H9 (cell line): Measurements from ENCODE around the gene PTTG1IP. TPM values are rescaled to one million over a fixed set of nuclear protein-coding genes. Genes with fewer than 3 reads are reported as not detected.

Experiments used
- DNase-seq: peaks from one replicate; pipeline ENCODE4 v3.0.0-alpha.2; 2017
- H2AFZ ChIP-seq: one replicate; pipeline ENCODE4 v1.6.1; 2013; ENCODE audit warnings: mild to moderate bottlenecking, low read length, control low read depth, moderate library complexity
- H2AK5ac ChIP-seq: 2 replicates; pipeline ENCODE4 v1.6.1; 2013; ENCODE audit warnings: low read length, control low read depth, mixed read lengths; ENCODE audit not compliant: insufficient read length
- H2BK120ac ChIP-seq: one replicate; pipeline ENCODE4 v1.6.1; 2013; ENCODE audit warnings: low read depth, mild to moderate bottlenecking, low read length, control low read depth, inconsistent platforms; ENCODE audit not compliant: poor library complexity, severe bottlenecking
- H2BK12ac ChIP-seq: 2 replicates; pipeline ENCODE4 v1.6.1; 2013; ENCODE audit warnings: low read length, control low read depth, mixed read lengths, low read depth; ENCODE audit not compliant: insufficient read length
- H2BK15ac ChIP-seq: 2 replicates; pipeline ENCODE4 v1.6.1; 2013; ENCODE audit warnings: low read depth, low read length, control low read depth
- H2BK20ac ChIP-seq: one replicate; pipeline ENCODE4 v1.6.1; 2013; ENCODE audit warnings: low read depth, mild to moderate bottlenecking, low read length, control low read depth, inconsistent platforms; ENCODE audit not compliant: poor library complexity, severe bottlenecking
- H2BK5ac ChIP-seq: 2 replicates; pipeline ENCODE4 v1.6.1; 2013; ENCODE audit warnings: low read length, control low read depth, mixed read lengths; ENCODE audit not compliant: insufficient read length
- H3K14ac ChIP-seq: 2 replicates; pipeline ENCODE4 v1.6.1; 2013; ENCODE audit warnings: low read length, control low read depth; ENCODE audit not compliant: insufficient read depth
- H3K18ac ChIP-seq: 2 replicates; pipeline ENCODE4 v1.6.1; 2013; ENCODE audit warnings: low read depth, mild to moderate bottlenecking, mixed read lengths, low read length, control low read depth; ENCODE audit not compliant: insufficient read length
- H3K23ac ChIP-seq: 2 replicates; pipeline ENCODE4 v1.6.1; 2013; ENCODE audit warnings: low read length, control low read depth, mixed read lengths, low read depth; ENCODE audit not compliant: insufficient read length
- H3K23me2 ChIP-seq: 2 replicates; pipeline ENCODE4 v1.6.1; 2013; ENCODE audit warnings: low read depth, mild to moderate bottlenecking, mixed read lengths, low read length, control low read depth; ENCODE audit not compliant: insufficient read length, poor library complexity, severe bottlenecking
- H3K27ac ChIP-seq: 2 replicates; pipeline ENCODE4 v1.5.1; 2013; ENCODE audit warnings: low read length, control low read depth, mixed read lengths, low read depth; ENCODE audit not compliant: insufficient read length
- H3K27me3 ChIP-seq: 2 replicates; pipeline ENCODE4 v1.6.1; 2013; ENCODE audit warnings: low read length, control low read depth, inconsistent platforms; ENCODE audit not compliant: insufficient read depth
- H3K4ac ChIP-seq: 2 replicates; pipeline ENCODE4 v1.6.1; 2013; ENCODE audit warnings: low read depth, mild to moderate bottlenecking, control low read depth, inconsistent platforms, low read length, moderate library complexity
- H3K4me1 ChIP-seq: 2 replicates; pipeline ENCODE4 v1.6.1; 2013; ENCODE audit warnings: low read length, control low read depth, inconsistent platforms; ENCODE audit not compliant: insufficient read depth
- H3K4me2 ChIP-seq: 2 replicates; pipeline ENCODE4 v1.6.1; 2013; ENCODE audit warnings: low read length, control low read depth, mixed read lengths; ENCODE audit not compliant: insufficient read length, insufficient read depth
- H3K56ac ChIP-seq: 2 replicates; pipeline ENCODE4 v1.6.1; 2013; ENCODE audit warnings: low read depth, mild to moderate bottlenecking, mixed read lengths, low read length, control low read depth; ENCODE audit not compliant: insufficient read length
- H3K79me1 ChIP-seq: 2 replicates; pipeline ENCODE4 v1.6.1; 2013; ENCODE audit warnings: low read depth, mild to moderate bottlenecking, moderate library complexity, low read length, control low read depth, inconsistent platforms; ENCODE audit not compliant: insufficient read depth, poor library complexity, severe bottlenecking
- H3K79me2 ChIP-seq: 2 replicates; pipeline ENCODE4 v1.6.1; 2013; ENCODE audit warnings: low read length, control low read depth, inconsistent platforms; ENCODE audit not compliant: insufficient read depth
- H3K9ac ChIP-seq: 2 replicates; pipeline ENCODE4 v1.6.1; 2013; ENCODE audit warnings: low read length, control low read depth, mixed read lengths; ENCODE audit not compliant: insufficient read length; ENCODE audit errors: extremely low read depth
- H3K9me3 ChIP-seq: one replicate; pipeline ENCODE4 v1.6.1; 2013; ENCODE audit warnings: low read depth, low read length, inconsistent platforms; ENCODE audit not compliant: control insufficient read depth
- H3T11ph ChIP-seq: one replicate; pipeline ENCODE4 v1.6.1; 2013; ENCODE audit warnings: mild to moderate bottlenecking, low read length, control low read depth, inconsistent platforms
- H4K20me1 ChIP-seq: one replicate; pipeline ENCODE4 v1.6.1; 2013; ENCODE audit not compliant: control insufficient read depth, insufficient read length, insufficient read depth
- H4K5ac ChIP-seq: 2 replicates; pipeline ENCODE4 v1.6.1; 2013; ENCODE audit warnings: low read depth, mild to moderate bottlenecking, mixed read lengths, low read length, control low read depth; ENCODE audit not compliant: insufficient read length
- H4K8ac ChIP-seq: replicated peaks from 2 replicates; pipeline ENCODE4 v1.6.1; 2013; ENCODE audit warnings: low read length, control low read depth, mixed read lengths, low read depth; ENCODE audit not compliant: insufficient read length
- H4K91ac ChIP-seq: 2 replicates; pipeline ENCODE4 v1.6.1; 2013; ENCODE audit warnings: low read depth, mild to moderate bottlenecking, moderate library complexity, mixed read lengths, low read length, control low read depth; ENCODE audit not compliant: insufficient read length
- H3K27ac Mint-ChIP-seq, 3 experiments: 2 replicates in 2 of 3; 3 replicates in 1 of 3; pipeline ENCODE4 v1.8.0; 2020 to 2021; ENCODE audit warnings: mixed read lengths in 3 of 3, mild to moderate bottlenecking in 1 of 3, moderate library complexity in 1 of 3
- H3K27me3 Mint-ChIP-seq: 2 replicates; pipeline ENCODE4 v1.8.0; 2021; ENCODE audit warnings: low read depth, mild to moderate bottlenecking, moderate library complexity, mixed read lengths
- H3K36me3 Mint-ChIP-seq, 3 experiments: 2 replicates in 2 of 3; 3 replicates in 1 of 3; pipeline ENCODE4 v1.8.0; 2020 to 2021; ENCODE audit warnings: low read depth in 3 of 3, mixed read lengths in 3 of 3; ENCODE audit not compliant: insufficient read depth in 1 of 3
- H3K4me1 Mint-ChIP-seq, 2 experiments: 2 replicates each; pipeline ENCODE4 v1.8.0; 2020; ENCODE audit warnings: mixed read lengths in 2 of 2
- H3K4me3 Mint-ChIP-seq, 2 experiments: 2 replicates in 1 of 2; 3 replicates in 1 of 2; pipeline ENCODE4 v1.8.0; 2020 to 2021; ENCODE audit warnings: mild to moderate bottlenecking in 2 of 2, mixed read lengths in 2 of 2, moderate library complexity in 1 of 2
- H3K9me3 Mint-ChIP-seq, 2 experiments: 2 replicates in 1 of 2; 3 replicates in 1 of 2; pipeline ENCODE4 v1.8.0; 2020; ENCODE audit warnings: mild to moderate bottlenecking in 2 of 2, mixed read lengths in 2 of 2, moderate library complexity in 1 of 2
- CTCF ChIP-seq: fragments of 200-600 bp; sonication (generic); conservative IDR thresholded peaks from 3 replicates; pipeline ENCODE4 v1.8.0; 2021; ENCODE audit warnings: antibody characterized with exemption, mild to moderate bottlenecking
- WGBS: extraction: QIAGEN DNeasy Blood & Tissue Kit; methylation state at CpG from one replicate; pipeline ENCODE4 v1.1.7; 2013; ENCODE audit warnings: missing lambda C conversion rate, low lambda C conversion rate, mixed read lengths; ENCODE audit not compliant: insufficient read length; ENCODE audit errors: extremely low coverage; 5-methylcytosine and 5-hydroxymethylcytosine counted together
- total RNA-seq: library from RNA; stranded (reverse); gene quantifications from 2 replicates; pipeline ENCODE4 v1.2.1, GENCODE V29; 2021

Gene PTTG1IP
- total RNA-seq, 1 experiment from 2014 or later: 107 TPM

- Histone ChIP-seq H3K79me2 (peaks cover 26% of the 10 kb centered on the region), H4K91ac (no peak overlapping the region), H3K27ac (no peak overlapping the region), H2BK5ac (no peak overlapping the region), H3K9ac (no peak overlapping the region), H3K4me2 (peak overlapping the region; percentile 75), H3K23ac (no peak overlapping the region), H2BK12ac (no peak overlapping the region), H3K27me3 (no peaks in the 10 kb centered on the region; the same call in 1 of the 2 replicates), H3K4ac (no peak overlapping the region), H4K20me1 (no peaks in the 10 kb centered on the region), H3K23me2 (peaks cover 24% of the 10 kb centered on the region), H2BK20ac (no peak overlapping the region), H2AK5ac (no peak overlapping the region), H3K18ac (no peak overlapping the region), H3K4me1 (peaks cover 6% of the 10 kb centered on the region), H3K9me3 (no peaks in the 10 kb centered on the region), H4K5ac (no peak overlapping the region), H2BK120ac (no peak overlapping the region), H3K14ac (no peak overlapping the region; the same call in 1 of the 2 replicates), H2BK15ac (no peak overlapping the region), H2AFZ (no peak overlapping the region), H3T11ph (no peak overlapping the region), H3K56ac (no peak overlapping the region), H3K79me1 (peaks cover 19% of the 10 kb centered on the region), H4K8ac (no peak overlapping the region)
- Mint-ChIP-seq H3K27ac (no peak overlapping the region; a peak in 1 of 7 replicates), H3K4me3 (peak overlapping the region; percentile 79 to 89), H3K9me3 (no peaks in the 10 kb centered on the region), H3K36me3 (peaks cover 0 to 7% (median 2%) of the 10 kb centered on the region in 3 experiments; a peak in 4 of 7 replicates), H3K27me3 (peaks cover 36% of the 10 kb centered on the region), H3K4me1 (peaks cover 23% of the 10 kb centered on the region in 2 experiments)
- no peak for DNase-seq
- no CpG with 5 or more reads among the region's 49 CpGs for WGBS
- TF ChIP-seq CTCF: no peak
These were observed 1.2 kb upstream of the PTTG1IP start for GRCh38 chr21:44874497-44875315.
